Natural killer cell (primary cell): Measurements from ENCODE around the gene DSCAML1. TPM values are rescaled to one million over a fixed set of nuclear protein-coding genes. Genes with fewer than 3 reads are reported as not detected.

Source experiments
- ATAC-seq, 3 donors: fragments of 150-1000 bp in 2 of 3; fragments of 200-7000 bp in 1 of 3; cut with Tn5 transposase; 1 replicate in 1 of 3; 2 replicates in 2 of 3; pipeline ENCODE4 v1.10.0; 2021; ENCODE audit warnings: mild to moderate bottlenecking in 2 of 3, moderate library complexity in 2 of 3
- DNase-seq, 2 donors: peaks; one replicate each; pipeline versions ENCODE4 v3.0.0 to v3.0.0-alpha.2; 2013 to 2021; ENCODE audit warnings: mixed read lengths in 1 of 2
- H3K27ac ChIP-seq: one replicate; pipeline ENCODE4 v1.5.1; 2013; ENCODE audit warnings: mild to moderate bottlenecking, low read length
- H3K27me3 ChIP-seq: one replicate; pipeline ENCODE4 v1.6.1; 2013; ENCODE audit warnings: low read length; ENCODE audit not compliant: control insufficient read depth, insufficient read depth
- H3K36me3 ChIP-seq: one replicate; pipeline ENCODE4 v1.6.1; 2013; ENCODE audit warnings: low read length; ENCODE audit not compliant: control insufficient read depth, insufficient read depth
- H3K4me1 ChIP-seq: one replicate; pipeline ENCODE4 v1.6.1; 2013; ENCODE audit warnings: low read length; ENCODE audit not compliant: control insufficient read depth, insufficient read depth
- H3K4me3 ChIP-seq: one replicate; pipeline ENCODE4 v1.5.1; 2013; ENCODE audit warnings: low read length
- H3K9me3 ChIP-seq: one replicate; pipeline ENCODE4 v1.6.1; 2013; ENCODE audit warnings: low read length; ENCODE audit not compliant: control insufficient read depth, insufficient read depth
- H3K27ac Mint-ChIP-seq, 2 donors: one replicate each; pipeline ENCODE4 v1.8.0; 2022; ENCODE audit warnings: mild to moderate bottlenecking in 2 of 2, mixed read lengths in 2 of 2, moderate library complexity in 1 of 2
- H3K27me3 Mint-ChIP-seq, 2 donors: one replicate each; pipeline ENCODE4 v1.8.0; 2022; ENCODE audit warnings: low read depth in 2 of 2, mixed read lengths in 2 of 2
- H3K36me3 Mint-ChIP-seq: one replicate; pipeline ENCODE4 v1.8.0; 2022; ENCODE audit warnings: mixed read lengths
- H3K4me1 Mint-ChIP-seq, 2 donors: one replicate each; pipeline ENCODE4 v1.8.0; 2022; ENCODE audit warnings: mixed read lengths in 2 of 2
- H3K4me3 Mint-ChIP-seq: one replicate; pipeline ENCODE4 v1.8.0; 2022; ENCODE audit warnings: mild to moderate bottlenecking, moderate library complexity, mixed read lengths
- H3K9me3 Mint-ChIP-seq, 2 donors: one replicate each; pipeline ENCODE4 v1.8.0; 2022; ENCODE audit warnings: mixed read lengths in 2 of 2
- WGBS: methylation state at CpG from one replicate; pipeline ENCODE4 v1.1.7; 2013; ENCODE audit warnings: missing lambda C conversion rate; ENCODE audit not compliant: insufficient coverage; 5-methylcytosine and 5-hydroxymethylcytosine counted together
- intact Hi-C: fragments of 100-400 bp; cut with micrococcal nuclease; formaldehyde crosslinking; loops from one replicate; pipeline ENCODE4 v1.14.2; 2022
- total RNA-seq, 4 donors: library from RNA; stranded (reverse); fragments of 120-200 nt in 1 of 4; gene quantifications; one replicate each; pipeline versions ENCODE4 v1.2.3 to v1.2.4, GENCODE V29; 2013 to 2022
- TF ChIP-seq, protein P1 (sequence below): fragments of 200-600 bp; IDR thresholded peaks from one replicate; pipeline ENCODE4 v1.8.0; 2022; ENCODE audit warnings: antibody characterized with exemption

The DSCAML1 gene
- total RNA-seq, 3 donors from 2014 or later (not counting 1 experiment from before 2014, with no cell fraction given): 0.66 TPM; not detected in 2

DNA sequence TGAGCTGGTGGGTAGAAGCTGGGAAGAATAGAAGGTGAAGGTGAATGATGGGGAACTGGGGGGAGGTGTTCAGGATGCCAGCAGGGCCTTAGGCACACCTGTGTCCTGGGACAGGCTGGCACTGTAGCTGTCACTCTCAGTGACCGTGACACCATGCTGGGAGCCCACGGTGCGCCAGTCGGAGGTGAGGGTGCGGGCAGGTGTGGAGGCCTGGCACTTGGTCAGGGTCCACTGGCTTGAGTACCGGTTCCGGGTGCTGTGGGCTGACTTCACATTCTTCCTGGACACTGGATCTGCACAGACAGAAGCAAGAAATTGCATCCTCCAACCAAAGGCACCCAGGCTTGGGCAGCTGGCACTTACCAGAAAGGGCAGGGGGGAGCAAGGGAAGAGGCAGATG lies 365.6 kb downstream of the DSCAML1 start:
- H3K4me3 Mint-ChIP-seq: no peak overlapping the region
- H3K4me1 Mint-ChIP-seq: peaks cover under 1 to 9% of the 10 kb centered on the region in 2 donors
- H3K27ac ChIP-seq: no peak overlapping the region
- no peaks in the 10 kb centered on the region for H3K36me3 ChIP-seq
- no peak overlapping the region for H3K4me3 ChIP-seq
- intact Hi-C loops: no loop called here
- no peaks in the 10 kb centered on the region for H3K36me3 Mint-ChIP-seq
- no peaks in the 10 kb centered on the region for H3K27me3 ChIP-seq
- no peak overlapping the region for H3K27ac Mint-ChIP-seq
- H3K9me3 Mint-ChIP-seq: no peaks in the 10 kb centered on the region
- H3K27me3 Mint-ChIP-seq: peaks cover 6 to 7% of the 10 kb centered on the region in 2 donors
- H3K9me3 ChIP-seq: no peaks in the 10 kb centered on the region
- TF ChIP-seq, protein P1, sequence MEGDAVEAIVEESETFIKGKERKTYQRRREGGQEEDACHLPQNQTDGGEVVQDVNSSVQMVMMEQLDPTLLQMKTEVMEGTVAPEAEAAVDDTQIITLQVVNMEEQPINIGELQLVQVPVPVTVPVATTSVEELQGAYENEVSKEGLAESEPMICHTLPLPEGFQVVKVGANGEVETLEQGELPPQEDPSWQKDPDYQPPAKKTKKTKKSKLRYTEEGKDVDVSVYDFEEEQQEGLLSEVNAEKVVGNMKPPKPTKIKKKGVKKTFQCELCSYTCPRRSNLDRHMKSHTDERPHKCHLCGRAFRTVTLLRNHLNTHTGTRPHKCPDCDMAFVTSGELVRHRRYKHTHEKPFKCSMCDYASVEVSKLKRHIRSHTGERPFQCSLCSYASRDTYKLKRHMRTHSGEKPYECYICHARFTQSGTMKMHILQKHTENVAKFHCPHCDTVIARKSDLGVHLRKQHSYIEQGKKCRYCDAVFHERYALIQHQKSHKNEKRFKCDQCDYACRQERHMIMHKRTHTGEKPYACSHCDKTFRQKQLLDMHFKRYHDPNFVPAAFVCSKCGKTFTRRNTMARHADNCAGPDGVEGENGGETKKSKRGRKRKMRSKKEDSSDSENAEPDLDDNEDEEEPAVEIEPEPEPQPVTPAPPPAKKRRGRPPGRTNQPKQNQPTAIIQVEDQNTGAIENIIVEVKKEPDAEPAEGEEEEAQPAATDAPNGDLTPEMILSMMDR: no peak
- ATAC-seq (no peak), DNase-seq (no peak)
- peaks cover 2% of the 10 kb centered on the region for H3K4me1 ChIP-seq
- WGBS: 92% methylated on average over 7 of the region's 7 CpGs

DNA sequence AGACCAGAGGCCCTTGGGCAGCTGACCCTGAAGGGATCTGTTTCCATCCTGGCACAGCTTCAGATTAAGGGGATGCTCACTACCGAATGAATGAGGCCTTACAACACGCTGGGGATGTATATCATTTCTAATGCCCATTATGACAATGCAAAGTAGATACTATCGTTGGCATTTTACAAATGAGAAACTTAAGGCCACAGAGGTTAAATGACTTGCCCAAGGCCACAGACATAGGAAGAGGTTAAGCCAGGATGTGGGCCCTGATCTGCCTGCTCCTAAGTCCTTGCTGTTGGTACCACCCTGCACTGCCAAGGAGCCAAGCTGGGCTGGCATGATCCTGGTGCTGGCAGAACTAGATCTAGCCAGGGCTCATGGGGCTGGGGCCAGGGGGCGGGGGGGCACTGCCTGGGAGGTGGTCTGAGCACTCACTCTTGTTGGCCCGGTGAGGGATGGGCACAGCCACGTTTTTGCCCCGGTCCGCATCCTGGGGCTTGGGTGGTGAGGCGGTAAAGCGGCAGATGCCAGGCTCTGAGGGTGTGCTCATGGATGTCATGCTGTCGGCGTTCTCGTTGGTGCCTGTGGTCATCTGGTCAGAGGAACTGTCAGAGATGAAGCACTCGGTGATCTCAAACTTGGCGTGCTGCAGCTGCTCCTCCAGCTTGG lies 366.6 kb downstream of the DSCAML1 start:
- no peak overlapping the region for H3K27ac Mint-ChIP-seq
- H3K4me1 ChIP-seq: peaks cover 9% of the 10 kb centered on the region
- no peak for DNase-seq
- peaks cover 7 to 14% of the 10 kb centered on the region in 2 donors for H3K4me1 Mint-ChIP-seq
- TF ChIP-seq, protein P1: no peak
- H3K4me3 ChIP-seq: no peak overlapping the region
- no peaks in the 10 kb centered on the region for H3K9me3 ChIP-seq
- H3K27me3 ChIP-seq: no peaks in the 10 kb centered on the region
- intact Hi-C loops: no loop called here
- no peaks in the 10 kb centered on the region for H3K36me3 Mint-ChIP-seq
- no peak overlapping the region for H3K27ac ChIP-seq
- no peak for ATAC-seq
- H3K9me3 Mint-ChIP-seq: no peaks in the 10 kb centered on the region
- H3K4me3 Mint-ChIP-seq: no peak overlapping the region
- no peaks in the 10 kb centered on the region for H3K36me3 ChIP-seq
- peaks cover 6 to 15% of the 10 kb centered on the region in 2 donors for H3K27me3 Mint-ChIP-seq
- WGBS: 90% methylated on average over 15 of the region's 15 CpGs

DNA sequence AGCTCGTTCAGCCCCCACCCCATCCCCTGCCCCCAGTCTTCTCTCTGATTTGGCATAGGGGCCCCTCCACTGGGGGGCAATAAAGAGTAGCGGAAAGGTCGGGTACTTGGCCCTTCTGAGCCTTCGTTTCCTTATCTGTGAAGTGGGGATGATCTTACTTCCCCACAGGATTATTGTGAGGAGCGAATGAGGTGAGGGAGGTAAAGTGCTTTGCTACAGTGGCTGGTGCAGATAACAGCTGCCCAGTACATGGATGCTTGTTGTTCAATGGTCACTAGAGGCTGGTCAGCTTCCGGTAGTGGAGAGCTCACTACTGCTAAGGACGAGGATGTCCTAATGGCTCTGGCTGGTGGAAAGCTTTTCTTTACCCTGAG lies 368.2 kb downstream of the DSCAML1 start:
- no peak overlapping the region for H3K27ac Mint-ChIP-seq
- Histone ChIP-seq H3K9me3 (no peaks in the 10 kb centered on the region), H3K36me3 (no peaks in the 10 kb centered on the region), H3K4me1 (peaks cover 9% of the 10 kb centered on the region), H3K4me3 (no peak overlapping the region), H3K27ac (no peak overlapping the region), H3K27me3 (no peaks in the 10 kb centered on the region)
- no peak for DNase-seq
- no peak overlapping the region for H3K4me3 Mint-ChIP-seq
- peaks cover 8 to 15% of the 10 kb centered on the region in 2 donors for H3K27me3 Mint-ChIP-seq
- 76% methylated on average over 5 of the region's 7 CpGs for WGBS
- intact Hi-C loops: loop anchor here (5.0 to 10.0 kb wide), 3 partner anchors 516 to 743 kb away; no protein-coding TSS in a partner anchor
- TF ChIP-seq, protein P1: no peak
- no peaks in the 10 kb centered on the region for H3K9me3 Mint-ChIP-seq
- H3K4me1 Mint-ChIP-seq: peaks cover 7 to 14% of the 10 kb centered on the region in 2 donors
- no peak for ATAC-seq
- H3K36me3 Mint-ChIP-seq: no peaks in the 10 kb centered on the region
